HG02678 (cell line): ENCODE measurements around the gene MEI4.
"Not testable (repeated sequence)": the region's sequence is repeated elsewhere in the genome, so short reads cannot be mapped to it uniquely, and the experiment has no call there.

Source experiments
- ATAC-seq: cut with Tn5 transposase; IDR thresholded peaks from one replicate; pipeline ENCODE4 v1.9.1; 2021; ENCODE audit warnings: mild to moderate bottlenecking, moderate library complexity; ENCODE audit not compliant: unreplicated experiment

Gene MEI4

GRCh38 chr6:77813090-77813489 is 160.3 kb downstream of the MEI4 start:
- ATAC-seq, result no peak

GRCh38 chr6:77814119-77814518 is 161.3 kb downstream of the MEI4 start:
- no peak for ATAC-seq

GRCh38 chr6:77815531-77815930 is 162.7 kb downstream of the MEI4 start:
- no peak for ATAC-seq

- ATAC-seq, result no peak
These were observed 164.0 kb downstream of the MEI4 start for GRCh38 chr6:77816766-77817270.

GRCh38 chr6:77822265-77822664 is 169.4 kb downstream of the MEI4 start:
- no peak for ATAC-seq

GRCh38 chr6:77825204-77825603 is 172.4 kb downstream of the MEI4 start:
- ATAC-seq, result no peak

GRCh38 chr6:77829736-77830135 is 176.9 kb downstream of the MEI4 start:
- ATAC-seq, result no peak

GRCh38 chr6:77833749-77834148 is 180.9 kb downstream of the MEI4 start:
- not testable (repeated sequence) for ATAC-seq

- ATAC-seq, result no peak
These were observed 181.8 kb downstream of the MEI4 start for GRCh38 chr6:77834591-77834996.

- no peak for ATAC-seq
These were observed 184.4 kb downstream of the MEI4 start for GRCh38 chr6:77837034-77837784.

GRCh38 chr6:77839292-77839691 is 186.5 kb downstream of the MEI4 start:
- no peak for ATAC-seq

- no peak for ATAC-seq
These were observed 192.0 kb downstream of the MEI4 start for GRCh38 chr6:77844822-77845221.

GRCh38 chr6:77853401-77853800 is 200.6 kb downstream of the MEI4 start:
- ATAC-seq, result no peak

GRCh38 chr6:77856391-77856790 is 203.6 kb downstream of the MEI4 start:
- no peak for ATAC-seq

- no peak for ATAC-seq
These were observed 204.6 kb downstream of the MEI4 start for GRCh38 chr6:77857421-77857820.

- ATAC-seq, result no peak
These were observed 223.5 kb downstream of the MEI4 start for GRCh38 chr6:77876300-77876699.

GRCh38 chr6:77879527-77879926 is 226.7 kb downstream of the MEI4 start:
- no peak for ATAC-seq

GRCh38 chr6:77880501-77880900 is 227.7 kb downstream of the MEI4 start:
- ATAC-seq, result no peak

GRCh38 chr6:77883851-77884250 is 231.0 kb downstream of the MEI4 start:
- no peak for ATAC-seq

GRCh38 chr6:77893391-77893790 is 240.6 kb downstream of the MEI4 start:
- no peak for ATAC-seq

GRCh38 chr6:77906070-77906469 is 253.2 kb downstream of the MEI4 start:
- no peak for ATAC-seq

- ATAC-seq, result no peak
These were observed 258.0 kb downstream of the MEI4 start for GRCh38 chr6:77910826-77911225.

GRCh38 chr6:77926198-77926751 is 273.4 kb downstream of the MEI4 start:
- ATAC-seq, result no peak
